Neural crest cell (in vitro differentiated cells): ENCODE measurements around the gene TCL1B. TPM values are rescaled to one million over a fixed set of nuclear protein-coding genes. Genes with fewer than 3 reads are reported as not detected.

Experiments
- DNase-seq: peaks from one replicate; pipeline ENCODE4 v3.0.0; 2021; ENCODE audit warnings: low read depth, mixed read lengths, low spot score
- H3K27ac Mint-ChIP-seq: one replicate; pipeline ENCODE4 v1.8.0; 2021; ENCODE audit warnings: mild to moderate bottlenecking, mixed read lengths; ENCODE audit not compliant: unreplicated experiment
- H3K27me3 Mint-ChIP-seq: 2 replicates; pipeline ENCODE4 v1.8.0; 2021; ENCODE audit warnings: low read depth, mild to moderate bottlenecking, mixed read lengths
- H3K36me3 Mint-ChIP-seq: 2 replicates; pipeline ENCODE4 v1.8.0; 2021; ENCODE audit warnings: low read depth, mild to moderate bottlenecking, mixed read lengths
- H3K4me1 Mint-ChIP-seq: 2 replicates; pipeline ENCODE4 v1.8.0; 2021; ENCODE audit warnings: mixed read lengths
- H3K4me3 Mint-ChIP-seq: one replicate; pipeline ENCODE4 v1.8.0; 2021; ENCODE audit warnings: mild to moderate bottlenecking, mixed read lengths
- H3K9me3 Mint-ChIP-seq: 2 replicates; pipeline ENCODE4 v1.8.0; 2021; ENCODE audit warnings: mixed read lengths
- CTCF ChIP-seq: fragments of 200-600 bp; sonication (generic); conservative IDR thresholded peaks from 2 replicates; pipeline ENCODE4 v1.5.0; 2021; ENCODE audit warnings: antibody characterized with exemption, mild to moderate bottlenecking
- total RNA-seq: library from RNA; stranded (reverse); gene quantifications from 2 replicates; pipeline ENCODE4 v1.2.1, GENCODE V29; 2021

The TCL1B gene
- total RNA-seq, 1 donor from 2014 or later: not detected

DNA sequence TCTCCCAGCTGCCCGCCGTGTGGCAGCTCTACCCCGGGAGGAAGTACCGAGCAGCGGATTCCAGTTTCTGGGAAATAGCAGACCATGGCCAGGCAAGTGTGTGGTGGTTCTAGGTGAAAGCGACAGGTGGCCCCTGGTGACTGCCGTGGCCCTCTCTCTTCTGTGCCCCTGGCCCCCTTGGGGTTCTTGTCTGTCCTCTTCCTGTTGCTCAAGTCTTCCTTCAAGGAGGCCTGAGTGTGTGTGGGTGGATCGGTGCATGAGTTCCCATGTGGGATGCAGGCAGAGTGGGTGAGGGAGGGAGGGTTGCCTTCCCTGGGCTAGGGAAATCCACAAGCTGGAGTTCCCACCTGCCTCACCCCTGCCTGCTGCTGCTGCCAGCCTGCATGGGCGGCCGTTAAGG, 4.6 kb downstream of the TCL1B start:
- TF ChIP-seq CTCF: no peak
- DNase-seq: no peak
- H3K4me3 Mint-ChIP-seq: no peak overlapping the region
- H3K36me3 Mint-ChIP-seq: no peaks in the 10 kb centered on the region
- H3K4me1 Mint-ChIP-seq: peaks cover 5% of the 10 kb centered on the region
- no peaks in the 10 kb centered on the region for H3K9me3 Mint-ChIP-seq
- no peak overlapping the region for H3K27ac Mint-ChIP-seq
- no peaks in the 10 kb centered on the region for H3K27me3 Mint-ChIP-seq

- Mint-ChIP-seq H3K9me3 (no peaks in the 10 kb centered on the region), H3K27ac (no peak overlapping the region), H3K27me3 (no peaks in the 10 kb centered on the region), H3K36me3 (no peaks in the 10 kb centered on the region), H3K4me1 (peaks cover 5% of the 10 kb centered on the region), H3K4me3 (no peak overlapping the region)
- no peak for DNase-seq
- TF ChIP-seq CTCF: no peak
Observed at GRCh38 chr14:95691591-95691990, 5.4 kb downstream of the TCL1B start.

DNA sequence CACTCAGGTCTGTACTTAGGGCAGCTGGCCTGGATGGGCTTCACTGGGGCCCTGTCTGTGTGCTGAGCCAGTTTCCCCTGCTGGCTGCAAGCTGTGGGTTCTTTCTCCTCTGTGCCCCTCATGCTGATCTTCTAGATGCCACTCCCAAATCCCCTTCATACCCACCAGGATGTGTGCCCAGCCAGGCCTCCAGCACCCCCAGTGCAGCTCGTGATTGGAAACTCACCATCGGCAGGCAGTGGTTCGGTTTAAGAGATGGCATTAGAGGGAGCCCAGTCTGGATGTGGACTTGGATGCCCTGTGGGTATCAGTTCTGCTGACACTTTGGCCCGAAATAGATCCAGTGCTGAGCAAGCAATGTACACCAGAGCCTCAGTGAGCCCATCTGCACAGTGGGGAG, 5.9 kb downstream of the TCL1B start:
- no peaks in the 10 kb centered on the region for H3K9me3 Mint-ChIP-seq
- no peak overlapping the region for H3K27ac Mint-ChIP-seq
- H3K36me3 Mint-ChIP-seq: no peaks in the 10 kb centered on the region
- H3K27me3 Mint-ChIP-seq: no peaks in the 10 kb centered on the region
- DNase-seq: no peak
- no peak overlapping the region for H3K4me3 Mint-ChIP-seq
- peaks cover 5% of the 10 kb centered on the region for H3K4me1 Mint-ChIP-seq
- TF ChIP-seq CTCF: no peak

DNA sequence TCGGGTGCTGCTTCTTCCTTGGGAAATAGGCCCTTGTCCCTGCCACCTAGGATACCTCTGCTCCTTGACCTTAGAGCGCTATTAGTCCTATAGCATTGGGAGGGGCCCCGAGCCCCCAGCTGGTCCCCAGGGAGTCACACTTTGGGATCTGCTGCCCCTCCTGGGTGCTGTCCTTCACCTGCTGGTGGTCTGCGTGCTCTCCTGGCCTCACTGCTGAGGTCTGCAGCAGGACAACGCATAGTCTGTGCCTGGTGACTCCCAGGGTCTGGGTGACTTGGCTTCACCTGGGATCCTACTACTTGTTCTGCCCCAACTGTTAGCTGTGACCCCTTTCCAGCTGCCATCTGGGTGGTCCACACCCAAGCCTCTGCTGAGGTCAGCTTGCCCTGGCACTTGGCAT, 8.8 kb downstream of the TCL1B start:
- Mint-ChIP-seq H3K36me3 (no peaks in the 10 kb centered on the region), H3K27ac (peak overlapping the region; percentile 68), H3K27me3 (no peaks in the 10 kb centered on the region), H3K4me3 (no peak overlapping the region), H3K9me3 (no peaks in the 10 kb centered on the region), H3K4me1 (peaks cover 15% of the 10 kb centered on the region)
- TF ChIP-seq CTCF: no peak
- no peak for DNase-seq

- DNase-seq: no peak
- peaks cover 15% of the 10 kb centered on the region for H3K4me1 Mint-ChIP-seq
Observed at GRCh38 chr14:95695913-95696312, 9.7 kb downstream of the TCL1B start.

More at GRCh38 chr14:95695913-95696312, 9.7 kb downstream of the TCL1B start:
- no peak for TF ChIP-seq CTCF
- no peak overlapping the region for H3K27ac Mint-ChIP-seq
- no peaks in the 10 kb centered on the region for H3K9me3 Mint-ChIP-seq
- H3K27me3 Mint-ChIP-seq: peaks cover 3% of the 10 kb centered on the region
- no peak overlapping the region for H3K4me3 Mint-ChIP-seq
- H3K36me3 Mint-ChIP-seq: no peaks in the 10 kb centered on the region
